Breast epithelium (tissue), 4 donors: ENCODE results near the gene FAM184B. TPM values are rescaled to one million over a fixed set of nuclear protein-coding genes. Genes with fewer than 3 reads are reported as not detected.

Experiments
- DNase-seq, 2 donors: peaks; one replicate each; pipeline ENCODE4 v3.0.0-alpha.2; 2019; ENCODE audit warnings: low spot score in 2 of 2
- H3K27ac ChIP-seq, 2 donors: fragments of 200-600 bp; sonication (generic) in 1 of 2; one replicate each; pipeline ENCODE4 v1.5.1; 2016 to 2019; ENCODE audit warnings: mild to moderate bottlenecking in 1 of 2
- H3K27me3 ChIP-seq, 2 donors: fragments of 200-600 bp; sonication (generic) in 1 of 2; one replicate each; pipeline versions ENCODE4 v1.5.1 to v1.6.0; 2017 to 2019; ENCODE audit warnings: control low read depth in 1 of 2, mild to moderate bottlenecking in 1 of 2
- H3K36me3 ChIP-seq: fragments of 200-600 bp; one replicate; pipeline ENCODE4 v1.5.1; 2019
- H3K4me1 ChIP-seq, 2 donors: fragments of 200-600 bp; sonication (generic); one replicate each; pipeline ENCODE4 v1.5.1; 2016 to 2019; ENCODE audit warnings: control low read depth in 1 of 2
- H3K4me3 ChIP-seq, 3 donors: fragments of 200-600 bp; sonication (generic); 1 replicate in 2 of 3; 2 replicates in 1 of 3; pipeline ENCODE4 v1.5.1; 2016 to 2019; ENCODE audit warnings: mild to moderate bottlenecking in 3 of 3, moderate library complexity in 2 of 3
- H3K9me3 ChIP-seq, 2 donors: fragments of 200-600 bp; sonication (generic) in 1 of 2; one replicate each; pipeline ENCODE4 v1.5.1; 2016 to 2019; ENCODE audit warnings: control low read depth in 1 of 2
- POLR2A ChIP-seq: fragments of 450-650 bp; IDR thresholded peaks from one replicate; pipeline ENCODE4 v1.6.1; 2016; ENCODE audit warnings: antibody characterized with exemption, mild to moderate bottlenecking, moderate library complexity
- POLR2AphosphoS5 ChIP-seq, 3 donors: sonication (generic); formaldehyde crosslinking; IDR thresholded peaks; one replicate each; pipeline ENCODE4 v1.6.1; 2017; ENCODE audit warnings: antibody characterized with exemption in 3 of 3
- intact Hi-C: fragments of 100-400 bp; cut with DNase I; formaldehyde crosslinking; loops from one replicate; pipeline ENCODE4 v1.15.1; 2023; ENCODE audit warnings: low total_unique reads
- total RNA-seq, 3 donors: library from RNA; depleted of rRNA; stranded (reverse); fragments of >200 nt; gene quantifications; one replicate each; pipeline ENCODE4 v1.1.0, GENCODE V29; 2016
- TF ChIP-seq, protein P1 (sequence below), 3 donors: fragments of 450-650 bp; IDR thresholded peaks; one replicate each; pipeline ENCODE4 v1.5.1; 2016 to 2017; ENCODE audit warnings: antibody characterized with exemption in 3 of 3, mild to moderate bottlenecking in 3 of 3, moderate library complexity in 3 of 3

FAM184B gene
- total RNA-seq, 3 donors from 2014 or later = 0.33 to 0.59 TPM; not detected in 1

DNA sequence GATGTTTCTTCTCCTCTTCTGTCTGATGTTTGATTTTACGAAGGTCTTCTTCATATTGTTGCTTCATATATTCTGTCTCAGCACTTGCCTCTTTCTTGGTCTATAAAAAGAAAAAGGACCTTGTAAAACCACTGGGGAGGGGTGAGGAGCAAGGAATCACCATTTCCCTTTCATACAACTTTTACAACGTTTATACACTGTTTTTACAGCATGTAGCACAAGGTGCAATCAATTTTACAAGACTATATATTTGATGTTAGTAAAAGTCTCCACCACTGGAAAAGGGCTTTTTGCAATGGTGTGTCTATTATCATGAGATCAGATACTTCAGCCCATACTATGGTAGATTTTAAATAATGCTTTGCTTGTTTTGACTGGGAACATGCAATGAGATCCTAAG, 76.3 kb downstream of the FAM184B start:
- no peaks in the 10 kb centered on the region for H3K27me3 ChIP-seq
- intact Hi-C loops = no loop called here
- no peak overlapping the region for H3K4me3 ChIP-seq
- no peaks in the 10 kb centered on the region for H3K36me3 ChIP-seq
- no peak for TF ChIP-seq POLR2AphosphoS5 (IDR thresholded peaks at IDR 0.05)
- TF ChIP-seq, protein P1, sequence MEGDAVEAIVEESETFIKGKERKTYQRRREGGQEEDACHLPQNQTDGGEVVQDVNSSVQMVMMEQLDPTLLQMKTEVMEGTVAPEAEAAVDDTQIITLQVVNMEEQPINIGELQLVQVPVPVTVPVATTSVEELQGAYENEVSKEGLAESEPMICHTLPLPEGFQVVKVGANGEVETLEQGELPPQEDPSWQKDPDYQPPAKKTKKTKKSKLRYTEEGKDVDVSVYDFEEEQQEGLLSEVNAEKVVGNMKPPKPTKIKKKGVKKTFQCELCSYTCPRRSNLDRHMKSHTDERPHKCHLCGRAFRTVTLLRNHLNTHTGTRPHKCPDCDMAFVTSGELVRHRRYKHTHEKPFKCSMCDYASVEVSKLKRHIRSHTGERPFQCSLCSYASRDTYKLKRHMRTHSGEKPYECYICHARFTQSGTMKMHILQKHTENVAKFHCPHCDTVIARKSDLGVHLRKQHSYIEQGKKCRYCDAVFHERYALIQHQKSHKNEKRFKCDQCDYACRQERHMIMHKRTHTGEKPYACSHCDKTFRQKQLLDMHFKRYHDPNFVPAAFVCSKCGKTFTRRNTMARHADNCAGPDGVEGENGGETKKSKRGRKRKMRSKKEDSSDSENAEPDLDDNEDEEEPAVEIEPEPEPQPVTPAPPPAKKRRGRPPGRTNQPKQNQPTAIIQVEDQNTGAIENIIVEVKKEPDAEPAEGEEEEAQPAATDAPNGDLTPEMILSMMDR (IDR thresholded peaks at IDR 0.05) = no peak
- no peak for TF ChIP-seq POLR2A
- no peaks in the 10 kb centered on the region for H3K4me1 ChIP-seq
- no peak for DNase-seq
- peaks cover 0 to 2% of the 10 kb centered on the region in 2 donors for H3K9me3 ChIP-seq
- H3K27ac ChIP-seq = no peak overlapping the region

DNA sequence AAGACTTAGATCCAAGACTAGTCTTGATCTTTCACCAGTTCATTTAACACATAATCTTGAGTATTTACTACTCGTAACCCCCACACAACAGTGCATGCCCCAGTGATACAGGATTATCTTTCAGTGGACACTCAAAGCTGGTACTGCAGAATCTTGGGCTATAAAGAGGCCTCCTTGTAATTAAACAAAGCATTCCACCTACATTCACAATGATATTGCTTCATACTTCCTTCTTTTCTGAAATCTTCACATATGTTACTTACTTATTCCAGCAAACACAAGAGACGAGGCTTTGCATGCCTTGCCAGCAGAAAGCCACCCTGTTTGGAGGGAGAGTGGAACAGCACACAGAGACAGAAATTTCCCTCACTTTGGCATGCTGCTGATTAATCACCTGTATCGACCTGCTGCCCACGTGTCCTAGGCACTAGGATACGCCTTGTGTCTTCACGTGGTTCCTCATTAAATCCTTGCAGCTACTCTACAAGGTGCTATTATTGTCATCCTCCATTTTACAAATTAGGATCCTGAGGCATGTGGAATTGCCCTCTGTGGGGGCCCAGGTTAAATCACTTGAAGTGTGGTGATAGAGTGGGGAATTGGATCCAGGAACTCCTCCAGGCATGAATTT, 77.3 kb downstream of the FAM184B start:
- intact Hi-C loops = no loop called here

DNA sequence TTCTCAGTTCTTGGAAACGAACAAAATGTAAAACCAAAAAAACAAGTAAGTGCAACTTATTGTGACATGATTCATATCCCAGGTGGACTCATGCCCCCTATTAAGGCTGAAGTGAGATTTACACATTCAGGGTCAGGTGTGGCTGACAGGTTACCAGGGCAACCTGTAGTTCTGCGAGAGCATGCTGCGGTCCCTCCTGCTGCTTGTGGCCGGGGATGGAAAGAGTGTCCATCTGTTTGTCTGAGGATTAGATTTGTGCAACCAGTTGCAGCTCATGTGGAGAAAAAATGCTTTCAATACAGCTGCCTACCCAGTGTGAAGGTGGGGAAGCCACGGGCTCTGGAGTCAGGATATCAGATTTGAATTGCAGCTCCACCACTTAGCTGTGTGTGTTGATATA, 78.8 kb downstream of the FAM184B start:
- Histone ChIP-seq H3K9me3 (peaks cover 0 to 11% of the 10 kb centered on the region in 2 donors), H3K4me1 (no peaks in the 10 kb centered on the region), H3K4me3 (no peak overlapping the region), H3K27ac (no peak overlapping the region), H3K27me3 (no peaks in the 10 kb centered on the region), H3K36me3 (no peaks in the 10 kb centered on the region)
- intact Hi-C loops = no loop called here
- no peak for DNase-seq
- no peak for TF ChIP-seq POLR2A
- TF ChIP-seq, protein P1 (IDR thresholded peaks at IDR 0.05) = no peak
- TF ChIP-seq POLR2AphosphoS5 (IDR thresholded peaks at IDR 0.05) = no peak

More for the DNA sequence above, 77.3 kb downstream of the FAM184B start:
- H3K9me3 ChIP-seq = peaks cover 0 to 11% of the 10 kb centered on the region in 2 donors
- no peak for DNase-seq
- no peak for TF ChIP-seq POLR2A
- no peak for TF ChIP-seq POLR2AphosphoS5 (IDR thresholded peaks at IDR 0.05)
- TF ChIP-seq, protein P1 (IDR thresholded peaks at IDR 0.05) = no peak
- H3K27ac ChIP-seq = no peak overlapping the region
- no peaks in the 10 kb centered on the region for H3K27me3 ChIP-seq
- no peaks in the 10 kb centered on the region for H3K36me3 ChIP-seq
- no peak overlapping the region for H3K4me3 ChIP-seq
- H3K4me1 ChIP-seq = no peaks in the 10 kb centered on the region

DNA sequence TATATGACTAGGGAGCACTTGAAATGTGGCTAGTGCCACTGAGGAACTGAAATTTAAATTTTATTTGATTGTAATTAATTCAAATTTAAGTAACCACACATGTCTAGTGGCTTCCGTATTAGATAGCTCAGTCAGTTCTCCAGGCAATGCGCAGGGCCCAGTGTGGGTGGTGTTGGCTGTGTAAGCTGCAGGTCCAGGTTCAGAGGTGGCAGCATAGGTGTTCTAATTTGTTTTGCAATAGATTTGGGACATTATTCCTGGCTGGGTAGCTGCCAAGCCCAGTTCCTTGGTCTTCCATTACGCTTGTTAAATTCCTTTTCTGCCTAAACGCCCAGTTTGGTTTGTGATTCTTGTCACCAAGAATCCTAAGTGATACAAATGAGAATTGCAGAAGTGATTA, 79.5 kb downstream of the FAM184B start:
- Histone ChIP-seq H3K9me3 (peaks cover 0 to 11% of the 10 kb centered on the region in 2 donors), H3K36me3 (no peaks in the 10 kb centered on the region), H3K27me3 (no peaks in the 10 kb centered on the region), H3K4me3 (no peak overlapping the region), H3K27ac (no peak overlapping the region), H3K4me1 (no peaks in the 10 kb centered on the region)
- no peak for DNase-seq
- intact Hi-C loops = no loop called here
- TF ChIP-seq, protein P1 (IDR thresholded peaks at IDR 0.05) = no peak
- TF ChIP-seq POLR2AphosphoS5 (IDR thresholded peaks at IDR 0.05) = no peak
- TF ChIP-seq POLR2A = no peak

DNA sequence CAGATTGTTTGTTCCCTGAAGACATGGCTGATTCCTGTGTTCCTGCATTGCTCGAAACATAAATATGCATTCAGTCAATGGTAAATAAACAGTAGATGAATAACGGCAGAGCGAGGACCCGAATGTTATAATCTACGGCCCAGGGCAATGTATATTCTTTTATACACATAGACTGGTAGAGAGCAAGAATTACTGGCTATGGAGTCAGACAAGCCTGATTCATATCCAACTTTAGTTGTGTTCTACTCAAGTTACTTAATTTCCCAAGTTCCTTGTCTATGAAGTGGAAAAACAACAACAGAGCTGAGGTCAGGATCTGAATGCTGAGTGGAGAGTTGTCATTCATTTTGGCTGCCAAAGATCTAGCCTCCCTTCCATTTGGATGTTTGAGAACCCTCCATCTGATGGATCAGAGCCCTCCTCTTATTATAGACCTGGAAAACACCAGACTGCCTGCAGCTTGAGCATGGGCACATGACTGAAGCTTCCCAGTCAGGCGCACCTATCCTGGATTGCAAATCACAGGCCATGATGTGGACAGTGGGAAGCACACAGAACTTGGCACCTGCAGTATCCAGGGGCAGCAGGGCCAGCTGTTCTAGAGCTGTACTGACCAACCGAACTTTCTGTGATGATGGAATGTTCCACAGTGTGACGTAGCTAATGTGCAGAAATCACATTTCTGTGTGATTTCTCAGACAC, 80.1 kb downstream of the FAM184B start:
- intact Hi-C loops = no loop called here
- TF ChIP-seq POLR2A = no peak
- TF ChIP-seq, protein P1 (IDR thresholded peaks at IDR 0.05) = no peak
- TF ChIP-seq POLR2AphosphoS5 (IDR thresholded peaks at IDR 0.05) = no peak
- Histone ChIP-seq H3K9me3 (peaks cover 0 to 11% of the 10 kb centered on the region in 2 donors), H3K36me3 (no peaks in the 10 kb centered on the region), H3K27me3 (no peaks in the 10 kb centered on the region), H3K27ac (no peak overlapping the region), H3K4me3 (no peak overlapping the region), H3K4me1 (no peaks in the 10 kb centered on the region)
- DNase-seq = no peak
